Adrenal gland (tissue), 12 donors: ENCODE data around the gene FST. TPM values are rescaled to one million over a fixed set of nuclear protein-coding genes. Genes with fewer than 3 reads are reported as not detected.

Source experiments
- DNase-seq, 7 donors: peaks; one replicate each; pipeline ENCODE4 v3.0.0-alpha.2; 2019 to 2020
- H3K27ac ChIP-seq, 5 donors: fragments of 200-600 bp; sonication (generic) in 4 of 5; 1 replicate in 3 of 5; 2 replicates in 2 of 5; pipeline versions ENCODE4 v1.5.1 to v1.8.0; 2016 to 2020; ENCODE audit warnings: mild to moderate bottlenecking in 1 of 5
- H3K27me3 ChIP-seq: fragments of 200-600 bp; 2 replicates; pipeline ENCODE4 v1.8.0; 2021
- H3K36me3 ChIP-seq, 2 donors: fragments of 200-600 bp; replicated peaks in 1 of 2; 1 replicate in 1 of 2; 2 replicates in 1 of 2; pipeline versions ENCODE4 v1.5.1 to v1.8.0; 2018 to 2022
- H3K4me1 ChIP-seq, 2 donors: fragments of 200-600 bp; replicated peaks in 1 of 2; 1 replicate in 1 of 2; 2 replicates in 1 of 2; pipeline versions ENCODE4 v1.5.1 to v1.8.0; 2018 to 2021
- H3K4me3 ChIP-seq, 4 donors: fragments of 200-600 bp; sonication (generic) in 3 of 4; one replicate each; pipeline ENCODE4 v1.5.1; 2016 to 2018
- H3K9me3 ChIP-seq, 3 donors: fragments of 200-600 bp; sonication (generic) in 1 of 3; replicated peaks in 1 of 3; 1 replicate in 2 of 3; 2 replicates in 1 of 3; pipeline versions ENCODE4 v1.5.1 to v1.8.0; 2016 to 2021
- POLR2A ChIP-seq, 2 donors: fragments of 450-650 bp; IDR thresholded peaks; one replicate each; pipeline ENCODE4 v1.6.1; 2017; ENCODE audit warnings: antibody characterized with exemption in 2 of 2, mild to moderate bottlenecking in 2 of 2, moderate library complexity in 1 of 2
- WGBS, 4 donors: extraction: QIAGEN DNeasy Blood & Tissue Kit in 2 of 4; methylation state at CpG; one replicate each; pipeline versions ENCODE4 v1.1.5 to v1.1.7; 2013 to 2017; 5-methylcytosine and 5-hydroxymethylcytosine counted together
- intact Hi-C, 2 donors: fragments of 100-400 bp; cut with DNase I; formaldehyde crosslinking; loops; one replicate each; pipeline versions ENCODE4 v1.14.1 to v1.15.0; 2022 to 2023
- polyA plus RNA-seq, 3 donors: library from polyadenylated mRNA; stranded (reverse); fragments of 200-250 nt in 2 of 3; fragments of 350-450 nt in 1 of 3; fragmentation: Illumina TruSeq in 1 of 3; extraction: RNeasy Lipid Tissue Mini Kit (QIAGEN cat#74804) in 1 of 3; gene quantifications; one replicate each; pipeline ENCODE4 v1.2.3, GENCODE V29; 2013 to 2014
- total RNA-seq, 9 donors: library from RNA; depleted of rRNA in 4 of 9; stranded (reverse); fragments of >200 nt in 4 of 9; fragments of 120-200 nt in 1 of 9; fragmentation: NEBNext Ultra II Directional in 1 of 9; extraction: Animal tissue kit (Norgen Biotek cat#: 25700) in 1 of 9; gene quantifications; one replicate each; pipeline versions ENCODE4 v1.1.0 to v1.2.4, GENCODE V29; 2013 to 2023
- TF ChIP-seq, protein P1 (sequence below), 6 experiments: fragments of 450-650 bp in 4 of 6; fragments of 200-600 bp in 2 of 6; sonication (generic) in 1 of 6; IDR thresholded peaks; 1 replicate in 5 of 6; 2 replicates in 1 of 6; pipeline versions ENCODE4 v1.5.1 to v1.8.0; 2016 to 2021; ENCODE audit warnings: antibody characterized with exemption in 6 of 6, mild to moderate bottlenecking in 2 of 6, moderate library complexity in 1 of 6
- donor health status: healthy with polysubstance abuse.
- donor health status: Bipolar disorder and iron deficiency.
- donor health status: DM: yes; HTN: yes; CAD: no.
- donor health status: DM: no; HTN: no; CAD: no.
- donor health status: DM: no; HTN: no; CAD: no.
- donor health status: DM: yes; HTN: yes; CAD: no.

Gene FST
- total and polyA plus RNA-seq, 12 donors, result 1.5 to 14.2 (median 3.3) TPM

- intact Hi-C loops, result no loop called here
- no peak for TF ChIP-seq POLR2A (IDR thresholded peaks at IDR 0.05)
- TF ChIP-seq, protein P1, sequence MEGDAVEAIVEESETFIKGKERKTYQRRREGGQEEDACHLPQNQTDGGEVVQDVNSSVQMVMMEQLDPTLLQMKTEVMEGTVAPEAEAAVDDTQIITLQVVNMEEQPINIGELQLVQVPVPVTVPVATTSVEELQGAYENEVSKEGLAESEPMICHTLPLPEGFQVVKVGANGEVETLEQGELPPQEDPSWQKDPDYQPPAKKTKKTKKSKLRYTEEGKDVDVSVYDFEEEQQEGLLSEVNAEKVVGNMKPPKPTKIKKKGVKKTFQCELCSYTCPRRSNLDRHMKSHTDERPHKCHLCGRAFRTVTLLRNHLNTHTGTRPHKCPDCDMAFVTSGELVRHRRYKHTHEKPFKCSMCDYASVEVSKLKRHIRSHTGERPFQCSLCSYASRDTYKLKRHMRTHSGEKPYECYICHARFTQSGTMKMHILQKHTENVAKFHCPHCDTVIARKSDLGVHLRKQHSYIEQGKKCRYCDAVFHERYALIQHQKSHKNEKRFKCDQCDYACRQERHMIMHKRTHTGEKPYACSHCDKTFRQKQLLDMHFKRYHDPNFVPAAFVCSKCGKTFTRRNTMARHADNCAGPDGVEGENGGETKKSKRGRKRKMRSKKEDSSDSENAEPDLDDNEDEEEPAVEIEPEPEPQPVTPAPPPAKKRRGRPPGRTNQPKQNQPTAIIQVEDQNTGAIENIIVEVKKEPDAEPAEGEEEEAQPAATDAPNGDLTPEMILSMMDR (IDR thresholded peaks at IDR 0.05), result no peak
- Histone ChIP-seq H3K4me1 (no peaks in the 10 kb centered on the region), H3K27me3 (no peaks in the 10 kb centered on the region), H3K36me3 (no peaks in the 10 kb centered on the region), H3K27ac (no peak overlapping the region), H3K4me3 (no peak overlapping the region), H3K9me3 (no peaks in the 10 kb centered on the region)
- WGBS, 4 donors, result 31 to 73% (median 60%) methylated on average over 1 of the region's 1 CpG
- no peak for DNase-seq
These were observed 26.3 kb upstream of the FST start for GRCh38 chr5:53453898-53454718.

- no peak overlapping the region for H3K27ac ChIP-seq
- H3K36me3 ChIP-seq, result no peaks in the 10 kb centered on the region
- intact Hi-C loops, result no loop called here
- 89 to 98% (median 92%) methylated on average over 1 of the region's 1 CpG for WGBS, 4 donors
- H3K27me3 ChIP-seq, result no peaks in the 10 kb centered on the region
- H3K4me3 ChIP-seq, result no peak overlapping the region
- TF ChIP-seq, protein P1 (IDR thresholded peaks at IDR 0.05), result no peak
- TF ChIP-seq POLR2A (IDR thresholded peaks at IDR 0.05), result no peak
- H3K4me1 ChIP-seq, result no peaks in the 10 kb centered on the region
- DNase-seq, result no peak
- H3K9me3 ChIP-seq, result no peaks in the 10 kb centered on the region
These were observed 25.8 kb upstream of the FST start for GRCh38 chr5:53454719-53455000.

DNA sequence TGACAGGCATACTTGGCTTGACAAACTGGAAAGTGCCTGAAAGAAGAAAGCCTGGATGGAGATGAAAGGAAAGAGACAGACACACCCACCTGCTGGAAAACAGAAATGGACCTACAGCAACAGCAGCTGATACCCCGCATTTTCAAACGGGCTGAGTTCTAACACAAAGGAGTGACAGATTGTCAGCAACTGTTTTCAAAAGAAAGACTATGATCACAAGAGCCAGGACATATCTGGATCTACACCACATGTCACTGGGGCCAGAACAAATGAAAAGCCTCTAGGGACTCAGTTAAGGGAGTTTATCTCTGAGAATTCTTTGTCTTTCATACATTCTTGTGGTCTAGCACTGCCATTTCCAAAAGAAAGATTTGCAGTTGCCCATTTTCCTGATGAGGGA lies 24.1 kb upstream of the FST start:
- no peak for TF ChIP-seq POLR2A (IDR thresholded peaks at IDR 0.05)
- TF ChIP-seq, protein P1 (IDR thresholded peaks at IDR 0.05), result no peak
- no peak overlapping the region for H3K27ac ChIP-seq
- H3K9me3 ChIP-seq, result no peaks in the 10 kb centered on the region
- 55 to 78% (median 69%) methylated on average over 2 of the region's 2 CpGs for WGBS, 4 donors
- H3K36me3 ChIP-seq, result no peaks in the 10 kb centered on the region
- no peak for DNase-seq
- H3K4me3 ChIP-seq, result no peak overlapping the region
- H3K4me1 ChIP-seq, result no peaks in the 10 kb centered on the region
- intact Hi-C loops, result no loop called here
- no peaks in the 10 kb centered on the region for H3K27me3 ChIP-seq

GRCh38 chr5:53463909-53464621 lies 16.4 kb upstream of the FST start:
- WGBS, 4 donors, result 69 to 84% (median 78%) methylated on average over 2 of the region's 2 CpGs
- no peak for TF ChIP-seq POLR2A (IDR thresholded peaks at IDR 0.05)
- TF ChIP-seq, protein P1 (IDR thresholded peaks at IDR 0.05), result no peak
- H3K27me3 ChIP-seq, result peaks cover 11% of the 10 kb centered on the region
- no peaks in the 10 kb centered on the region for H3K4me1 ChIP-seq
- H3K27ac ChIP-seq, result no peak overlapping the region
- no peaks in the 10 kb centered on the region for H3K9me3 ChIP-seq
- intact Hi-C loops, result no loop called here
- H3K36me3 ChIP-seq, result no peaks in the 10 kb centered on the region
- no peak for DNase-seq
- no peak overlapping the region for H3K4me3 ChIP-seq
